Measurements from ENCODE around the gene C11orf86. TPM values are rescaled to one million over a fixed set of nuclear protein-coding genes. Genes with fewer than 3 reads are reported as not detected.
"Not testable (repeated sequence)": the region's sequence is repeated elsewhere in the genome, so short reads cannot be mapped to it uniquely, and the experiment has no call there.

The C11orf86 gene
- polyA plus RNA-seq (ENCODE audit: insufficient read length in 3 of 3), result under 1 TPM in 2 of 3 donors, not detected in 1; 0.07 to 0.44 TPM
- long read RNA-seq, donor 1, result 0 reads
- long read RNA-seq, donor 2, result 0 reads
- long read RNA-seq, donor 3, result 0 reads
- long read RNA-seq, donor 4, result 0 reads
- long read RNA-seq, donor 5, result 0 reads
- long read RNA-seq, donor 6, result 0 reads
- long read RNA-seq, donor 7, result 0 reads
- long read RNA-seq, donor 8, result 0 reads
- long read RNA-seq, donor 9, result 0 reads
- long read RNA-seq, donor 10, result 0 reads
- long read RNA-seq, donor 11, result 0 reads
- long read RNA-seq, donor 12, result 0 reads
- long read RNA-seq, donor 13, result 0 reads
- long read RNA-seq, donor 14, result 0 reads
- long read RNA-seq, donor 15, partial matches to known transcripts, result 0 of 1 reads
- long read RNA-seq, donor 15, other reads (novel, unspliced or antisense), result 0 of 1 reads
- long read RNA-seq, donor 16, result 0 reads

GRCh38 chr11:66974724-66975404 lies at the start of gene C11orf86:
C11orf86 (plus strand) TSS chr11:66975304; CDS start chr11:66975363, 59 bp downstream.
- DNase-seq, result no peak

DNA sequence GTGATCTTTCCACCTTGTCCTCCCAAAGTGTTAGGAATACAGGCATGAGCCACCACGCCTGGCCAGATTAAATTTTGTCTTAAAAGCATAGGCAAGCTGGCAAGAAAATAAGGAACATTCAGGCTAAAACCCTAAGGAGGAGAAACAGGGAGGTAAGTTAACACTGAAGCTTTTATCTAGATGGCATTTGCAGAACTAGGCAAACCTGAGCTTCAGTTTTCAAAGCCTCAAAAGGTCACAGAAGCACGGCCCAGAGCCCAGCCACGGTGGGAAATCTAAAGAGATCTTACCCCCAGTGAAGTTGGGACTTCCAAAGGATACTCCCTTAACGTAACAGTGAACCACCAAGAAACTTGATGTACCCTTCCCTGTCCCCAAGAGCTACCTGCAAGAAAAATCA lies 45.4 kb upstream of the C11orf86 start:
- DNase-seq, result no peak

GRCh38 chr11:66932543-66932942 lies 42.6 kb upstream of the C11orf86 start:
- DNase-seq, result no peak

GRCh38 chr11:66933531-66933930 lies 41.6 kb upstream of the C11orf86 start:
- DNase-seq, result no peak

GRCh38 chr11:66934950-66935779 lies 39.9 kb upstream of the C11orf86 start:
- no peak for DNase-seq

DNA sequence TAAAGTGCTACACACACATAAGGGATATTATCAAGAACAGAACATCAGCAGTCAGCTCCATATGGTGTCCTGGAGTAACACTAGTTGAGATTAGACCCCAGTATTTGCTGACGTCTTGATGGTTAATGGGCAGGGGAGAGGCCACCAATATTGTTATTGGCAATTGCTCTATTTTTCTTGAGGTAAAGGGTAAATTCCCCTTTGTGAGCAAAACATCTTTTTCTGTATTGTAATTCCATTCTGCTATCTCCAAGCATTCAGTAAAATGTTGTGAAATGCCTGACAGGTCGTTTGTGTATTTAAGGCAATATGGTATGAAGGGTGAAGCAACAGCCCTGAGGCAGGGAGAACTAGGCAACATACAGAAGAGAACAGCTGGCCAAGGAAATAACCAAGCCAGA lies 38.8 kb upstream of the C11orf86 start:
- no peak for DNase-seq

DNA sequence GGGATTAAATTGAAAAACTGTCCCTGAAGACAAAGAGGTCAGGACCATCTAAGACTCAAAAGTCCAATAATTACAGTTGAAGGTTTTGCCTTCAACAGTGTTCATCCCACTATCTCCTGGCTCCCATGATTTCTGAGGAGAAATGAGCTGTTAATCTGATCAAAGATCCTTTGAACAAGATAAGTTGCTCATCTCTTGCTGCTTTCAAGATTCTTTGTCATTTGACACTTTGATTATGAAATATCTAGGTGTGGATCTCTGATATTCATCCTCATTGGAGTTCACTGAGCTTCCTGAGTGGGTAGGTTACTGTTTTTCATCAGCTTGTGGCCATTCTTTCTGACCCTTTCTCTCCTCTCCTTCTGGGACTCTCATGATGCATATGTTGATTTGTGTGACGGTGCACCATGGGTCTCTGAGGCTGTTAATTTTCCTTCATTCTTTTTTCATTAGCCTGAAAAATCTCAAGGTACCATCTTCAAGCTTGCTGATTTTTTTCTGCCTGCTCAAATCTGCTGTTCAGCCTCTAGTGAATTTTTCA lies 37.8 kb upstream of the C11orf86 start:
- no peak for DNase-seq

GRCh38 chr11:66938582-66939135 lies 36.4 kb upstream of the C11orf86 start:
- DNase-seq, result no peak

DNA sequence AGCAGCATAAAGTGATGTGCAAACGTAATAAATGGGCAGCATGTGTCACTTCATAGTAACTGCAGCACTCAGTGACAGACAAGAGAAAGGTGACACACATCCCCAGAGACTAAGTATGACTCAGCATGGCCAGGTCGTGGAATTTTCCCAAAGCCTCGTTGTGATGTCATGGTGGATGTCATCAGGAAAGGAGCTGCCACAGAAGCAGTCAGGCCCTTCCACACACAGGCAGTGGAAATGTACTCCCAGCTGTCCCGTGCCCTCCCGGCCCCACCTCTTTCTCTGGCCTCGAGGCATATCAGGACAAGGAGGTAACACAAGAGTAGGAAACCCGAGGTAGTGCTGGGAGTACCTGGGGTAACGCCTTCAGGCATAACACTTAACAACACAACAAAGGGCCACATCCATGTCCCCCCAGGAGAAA lies 25.0 kb upstream of the C11orf86 start:
- peak; percentile 46 for DNase-seq

DNA sequence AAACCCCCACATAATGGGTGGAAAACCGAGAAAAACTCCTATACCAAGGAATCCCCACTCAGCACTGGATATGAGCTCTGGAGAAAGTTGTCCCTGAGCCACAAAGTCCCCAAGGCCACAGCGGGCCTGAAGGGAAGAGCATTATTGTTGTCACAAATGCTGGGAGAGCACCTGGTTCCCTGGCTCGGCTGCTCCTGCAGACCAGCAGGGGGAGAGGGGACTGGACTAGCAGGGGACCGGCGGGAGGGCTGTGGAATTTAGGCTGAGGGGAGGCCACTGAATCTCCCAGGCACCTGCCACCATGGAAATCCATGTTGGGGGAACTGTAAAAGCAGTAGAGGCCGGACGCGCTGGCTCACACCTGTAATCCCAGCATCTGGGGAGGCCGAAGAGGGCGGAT lies 24.0 kb upstream of the C11orf86 start:
- no peak for DNase-seq

- no peak for DNase-seq
Observed at GRCh38 chr11:66951927-66952337, 23.2 kb upstream of the C11orf86 start.

- DNase-seq, result no peak
Observed at GRCh38 chr11:66953081-66953833, 21.8 kb upstream of the C11orf86 start.

- peak; percentile 58 for DNase-seq
Observed at GRCh38 chr11:66956689-66957290, 18.3 kb upstream of the C11orf86 start.

DNA sequence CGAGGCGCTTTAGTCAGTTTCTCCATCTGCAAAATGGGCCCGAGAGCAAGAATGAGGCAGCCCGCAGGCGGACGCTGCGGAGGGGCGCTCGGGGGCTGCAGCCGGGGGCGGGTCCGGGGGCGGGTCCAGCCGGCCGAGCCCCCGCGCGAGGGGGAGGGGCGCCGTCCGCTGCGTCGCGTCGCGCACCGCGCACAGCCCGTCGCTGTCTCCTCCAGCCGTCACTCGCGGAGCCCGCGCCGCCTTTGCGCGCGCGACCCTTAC lies 17.2 kb upstream of the C11orf86 start:
- DNase-seq, result no peak

GRCh38 chr11:66958232-66958955 lies 16.7 kb upstream of the C11orf86 start, which contains the start of gene PC:
PC (minus strand) TSS chr11:66958383; CDS start chr11:66872159, 86,224 bp downstream.
- peak; percentile 100 for DNase-seq

DNA sequence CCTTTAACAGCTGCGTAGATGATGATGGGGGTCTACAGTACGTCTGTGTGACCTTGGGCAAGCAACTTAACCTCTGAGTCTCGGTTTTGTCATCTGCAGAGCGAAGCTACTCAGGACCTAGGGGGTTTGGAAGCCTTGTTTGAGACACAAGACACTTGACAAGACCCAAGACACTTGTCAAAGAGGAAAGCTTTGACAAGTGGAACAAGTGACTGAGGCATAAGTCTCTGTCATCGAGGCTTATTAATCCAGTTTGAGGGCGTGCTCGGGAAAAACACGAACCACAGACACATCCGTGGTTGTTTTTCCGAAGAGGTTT lies 16.2 kb upstream of the C11orf86 start:
- DNase-seq, result no peak

- DNase-seq, result not testable (repeated sequence)
Observed at GRCh38 chr11:66961691-66962213, 13.4 kb upstream of the C11orf86 start.

DNA sequence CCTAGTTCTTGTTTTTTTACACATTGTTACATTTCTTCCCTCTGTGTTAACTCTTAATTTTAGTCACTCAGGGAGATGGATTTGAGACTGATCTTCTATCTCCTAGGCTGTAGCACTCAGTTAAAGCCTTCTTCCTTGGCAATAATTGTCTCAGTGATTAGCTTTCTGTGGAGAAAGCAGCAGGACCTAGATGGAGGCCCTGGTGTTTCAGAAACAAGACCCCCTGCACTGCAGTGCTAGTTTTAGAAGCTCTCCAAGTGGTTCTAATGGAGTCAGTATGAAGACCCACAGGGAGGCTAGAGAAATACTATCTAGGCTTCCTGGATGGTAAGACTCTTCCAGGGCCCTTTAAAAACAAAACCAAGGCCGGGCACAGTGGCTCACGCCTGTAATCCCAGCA lies 12.9 kb upstream of the C11orf86 start:
- DNase-seq, result no peak

- no peak for DNase-seq
Observed at GRCh38 chr11:66962801-66963200, 12.3 kb upstream of the C11orf86 start.

DNA sequence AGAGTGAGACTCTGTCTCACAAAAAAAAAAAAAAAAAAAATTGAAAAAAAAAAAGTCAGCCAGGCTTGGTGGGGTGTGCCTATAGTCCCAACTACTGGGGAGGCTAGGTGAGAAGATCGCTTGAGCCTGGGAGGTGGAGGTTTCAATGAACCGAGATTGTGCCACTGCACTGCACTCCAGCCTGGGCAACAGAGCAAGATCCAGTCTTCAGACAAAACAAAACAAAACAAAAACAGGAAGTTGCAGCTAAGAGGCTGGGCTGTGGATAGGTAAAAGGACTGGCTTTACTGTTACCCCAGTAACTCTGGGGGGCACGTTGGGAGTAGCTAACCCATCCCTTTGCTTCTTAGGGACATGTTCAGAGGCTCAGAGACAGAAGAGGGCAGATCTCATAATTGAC lies 10.6 kb upstream of the C11orf86 start:
- no peak for DNase-seq
